Stimulated activated effector memory CD8-positive, alpha-beta T cell treated with anti-CD3 and anti-CD28 coated beads, Interleukin-12 subunit alpha, Interleukin-12 subunit beta, amount 100 ng/mL, for 72 hours (primary cell): ENCODE measurements around the gene TOM1L2.
A peak's percentile ranks its signal among the peaks of the same experiment; 100 is the strongest.

Source experiments
- ATAC-seq: fragments of 150-1000 bp; cut with Tn5 transposase; 2 replicates; pipeline ENCODE4 v1.10.0; 2021
- DNase-seq, 2 donors: peaks; one replicate each; pipeline ENCODE4 v3.0.0; 2021 to 2022; ENCODE audit warnings: low spot score in 2 of 2
- H3K27ac Mint-ChIP-seq: one replicate; pipeline ENCODE4 v1.8.0; 2022; ENCODE audit warnings: mild to moderate bottlenecking, mixed read lengths
- H3K36me3 Mint-ChIP-seq: one replicate; pipeline ENCODE4 v1.8.0; 2022; ENCODE audit warnings: mild to moderate bottlenecking, mixed read lengths
- H3K4me1 Mint-ChIP-seq: one replicate; pipeline ENCODE4 v1.8.0; 2022; ENCODE audit warnings: mixed read lengths
- H3K4me3 Mint-ChIP-seq: one replicate; pipeline ENCODE4 v1.8.0; 2022; ENCODE audit warnings: mild to moderate bottlenecking, mixed read lengths
- H3K9me3 Mint-ChIP-seq: one replicate; pipeline ENCODE4 v1.8.0; 2022; ENCODE audit warnings: mixed read lengths

Gene TOM1L2

DNA sequence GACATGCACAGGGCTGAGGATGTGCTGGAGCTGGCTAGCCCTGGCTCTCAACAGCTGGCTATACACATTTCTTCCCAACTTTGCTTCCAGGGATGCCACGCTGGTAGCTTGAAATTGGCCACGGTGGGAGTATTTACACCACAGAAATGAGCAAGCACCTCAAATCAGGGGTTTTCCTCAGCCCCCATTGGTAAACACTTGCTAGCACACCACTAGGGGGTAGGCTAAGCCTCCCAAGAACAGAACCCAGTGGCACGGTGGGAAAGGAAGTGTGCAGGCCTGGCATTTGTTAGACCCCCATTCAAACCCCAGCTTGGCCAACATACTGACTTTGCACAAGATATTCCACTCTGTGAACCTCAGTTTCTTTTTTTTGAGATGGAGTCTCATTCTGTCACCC lies 13.4 kb upstream of the TOM1L2 start:
- H3K4me1 Mint-ChIP-seq = no peaks in the 10 kb centered on the region
- no peak overlapping the region for H3K27ac Mint-ChIP-seq
- H3K36me3 Mint-ChIP-seq = no peaks in the 10 kb centered on the region
- no peaks in the 10 kb centered on the region for H3K9me3 Mint-ChIP-seq
- ATAC-seq (peak; percentile 66), DNase-seq (no peak)
- H3K4me3 Mint-ChIP-seq = no peak overlapping the region

DNA sequence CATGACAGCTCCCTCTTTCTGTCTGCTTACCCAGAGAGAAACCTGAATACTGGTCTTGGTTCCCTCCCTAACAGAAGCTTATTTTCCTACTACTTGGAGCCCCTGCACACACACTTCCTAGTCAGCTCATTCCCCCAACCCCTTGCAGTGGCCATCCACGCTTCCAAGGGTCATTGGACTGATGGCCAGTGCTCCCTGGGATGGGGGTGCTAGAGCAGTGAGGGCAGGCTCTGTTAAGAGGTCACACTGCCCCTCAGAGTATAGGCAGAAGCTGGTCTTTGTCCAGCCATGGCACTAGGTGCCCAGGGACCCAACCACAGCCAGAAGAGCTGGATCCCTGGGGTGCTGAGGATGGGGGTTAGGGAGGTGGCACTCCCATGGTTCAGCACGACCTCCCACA lies 13.0 kb upstream of the TOM1L2 start:
- Mint-ChIP-seq H3K36me3 (no peaks in the 10 kb centered on the region), H3K4me3 (no peak overlapping the region), H3K4me1 (no peaks in the 10 kb centered on the region), H3K9me3 (no peaks in the 10 kb centered on the region), H3K27ac (no peak overlapping the region)
- no peak for DNase-seq
- no peak for ATAC-seq

DNA sequence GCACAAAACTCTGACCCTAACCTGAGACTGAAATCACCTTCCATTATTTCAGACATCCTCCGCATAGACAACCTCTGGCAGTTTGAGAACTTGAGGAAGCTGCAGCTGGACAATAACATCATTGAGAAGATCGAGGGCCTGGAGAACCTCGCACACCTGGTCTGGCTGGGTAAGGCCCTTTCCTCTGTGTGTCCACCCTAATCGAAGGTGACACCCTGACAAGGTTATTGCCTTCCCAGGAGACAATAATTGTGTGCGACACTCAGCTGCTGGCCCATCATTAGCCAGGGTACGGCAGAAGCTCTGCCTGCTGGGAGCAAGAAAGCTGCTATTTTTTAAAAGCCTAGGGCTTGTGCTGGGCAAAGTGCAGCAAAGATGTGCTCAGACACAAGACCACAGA lies 11.6 kb upstream of the TOM1L2 start:
- no peaks in the 10 kb centered on the region for H3K36me3 Mint-ChIP-seq
- H3K9me3 Mint-ChIP-seq = no peaks in the 10 kb centered on the region
- no peak for ATAC-seq
- H3K4me3 Mint-ChIP-seq = no peak overlapping the region
- no peak overlapping the region for H3K27ac Mint-ChIP-seq
- no peak for DNase-seq
- H3K4me1 Mint-ChIP-seq = no peaks in the 10 kb centered on the region

DNA sequence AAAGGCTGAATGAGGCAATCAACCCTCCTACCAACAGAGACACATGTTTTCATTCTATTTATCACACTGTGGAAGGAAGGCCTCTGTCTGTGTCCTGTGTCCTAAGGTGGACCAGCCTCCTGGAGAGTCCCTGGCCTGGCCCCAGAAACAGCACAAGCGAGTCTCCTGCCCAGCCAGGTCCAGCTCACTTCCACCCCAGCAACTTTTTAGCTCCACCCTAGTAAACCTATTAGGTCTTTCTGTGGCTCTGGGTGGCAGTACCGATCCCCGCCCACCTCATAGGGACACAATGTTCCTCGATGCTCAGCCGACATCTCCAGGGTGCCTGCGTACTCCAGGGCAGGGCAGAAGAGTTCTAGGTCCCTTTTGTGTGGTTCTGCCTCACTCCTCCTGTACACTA lies 11.2 kb upstream of the TOM1L2 start:
- Mint-ChIP-seq H3K9me3 (no peaks in the 10 kb centered on the region), H3K27ac (no peak overlapping the region), H3K4me1 (no peaks in the 10 kb centered on the region), H3K4me3 (no peak overlapping the region), H3K36me3 (no peaks in the 10 kb centered on the region)
- no peak for DNase-seq
- ATAC-seq = no peak

DNA sequence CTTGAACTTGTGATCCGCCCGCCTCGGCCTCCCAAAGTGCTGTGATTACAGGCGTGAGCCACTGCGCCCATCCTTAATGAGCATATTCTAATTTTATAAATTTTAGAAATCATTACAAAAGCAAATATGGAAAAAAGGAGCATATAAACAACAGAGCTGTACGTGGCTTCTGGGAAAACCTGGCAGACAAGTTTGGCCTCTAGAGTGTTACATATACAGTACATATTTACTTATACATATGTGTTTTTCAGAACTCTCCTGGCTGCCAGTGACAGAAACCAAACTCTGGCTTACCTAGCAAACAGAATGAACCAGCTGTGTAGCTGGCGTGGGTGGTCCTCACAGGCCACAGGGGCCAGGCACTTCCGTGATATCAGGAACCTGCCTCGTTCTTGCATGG lies 10.6 kb upstream of the TOM1L2 start:
- Mint-ChIP-seq H3K36me3 (no peaks in the 10 kb centered on the region), H3K27ac (no peak overlapping the region)
- no peak for ATAC-seq

DNA sequence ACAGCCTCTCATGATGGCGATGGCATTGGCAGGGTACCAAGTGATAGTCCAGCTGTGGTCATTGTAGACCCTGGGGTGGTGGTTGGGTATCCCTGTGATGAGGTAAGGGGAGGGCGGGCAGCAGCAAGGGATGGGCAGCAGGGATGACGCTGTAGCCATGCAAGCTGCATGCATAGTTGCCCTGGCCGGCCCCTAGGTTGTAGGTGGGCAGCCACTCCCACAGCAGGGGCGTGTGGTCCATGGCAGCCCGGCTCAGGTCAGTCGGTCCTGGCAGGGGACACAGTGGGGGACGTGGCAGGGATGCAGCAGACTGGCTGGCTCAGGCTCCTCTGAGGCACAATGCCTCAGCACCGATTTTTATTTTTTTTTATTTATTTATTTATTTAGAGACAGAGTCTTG lies 9.1 kb upstream of the TOM1L2 start:
- H3K4me1 Mint-ChIP-seq = no peaks in the 10 kb centered on the region
- DNase-seq (no peak), ATAC-seq (no peak)
- no peaks in the 10 kb centered on the region for H3K36me3 Mint-ChIP-seq
- no peak overlapping the region for H3K27ac Mint-ChIP-seq
- H3K4me3 Mint-ChIP-seq = no peak overlapping the region
- no peaks in the 10 kb centered on the region for H3K9me3 Mint-ChIP-seq

More for the DNA sequence above, 10.6 kb upstream of the TOM1L2 start:
- Mint-ChIP-seq H3K9me3 (no peaks in the 10 kb centered on the region), H3K4me1 (no peaks in the 10 kb centered on the region), H3K4me3 (no peak overlapping the region)
- DNase-seq = no peak

DNA sequence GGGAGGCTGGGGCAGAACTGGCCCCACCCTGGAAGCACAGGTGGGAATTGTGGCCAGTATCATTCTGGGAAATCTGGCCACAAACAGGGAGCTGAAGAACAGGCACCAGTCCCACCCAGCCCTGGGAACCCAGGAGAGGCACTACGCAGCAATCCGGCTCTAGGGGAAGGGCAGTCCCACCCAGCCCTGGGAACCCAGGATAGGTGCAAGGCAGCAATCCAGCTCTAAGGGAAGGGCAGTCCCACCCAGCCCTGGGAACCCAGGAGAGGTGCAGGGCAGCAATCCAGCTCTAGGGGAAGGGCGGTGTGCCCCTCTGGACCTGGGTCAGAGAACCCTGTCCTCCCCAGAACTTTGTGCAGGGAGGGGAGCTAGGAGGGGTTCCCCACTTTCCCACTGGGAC lies 7.6 kb upstream of the TOM1L2 start:
- peaks cover 8% of the 10 kb centered on the region for H3K4me1 Mint-ChIP-seq
- no peaks in the 10 kb centered on the region for H3K9me3 Mint-ChIP-seq
- no peaks in the 10 kb centered on the region for H3K36me3 Mint-ChIP-seq
- ATAC-seq (no peak), DNase-seq (no peak)
- H3K4me3 Mint-ChIP-seq = no peak overlapping the region
- H3K27ac Mint-ChIP-seq = no peak overlapping the region

DNA sequence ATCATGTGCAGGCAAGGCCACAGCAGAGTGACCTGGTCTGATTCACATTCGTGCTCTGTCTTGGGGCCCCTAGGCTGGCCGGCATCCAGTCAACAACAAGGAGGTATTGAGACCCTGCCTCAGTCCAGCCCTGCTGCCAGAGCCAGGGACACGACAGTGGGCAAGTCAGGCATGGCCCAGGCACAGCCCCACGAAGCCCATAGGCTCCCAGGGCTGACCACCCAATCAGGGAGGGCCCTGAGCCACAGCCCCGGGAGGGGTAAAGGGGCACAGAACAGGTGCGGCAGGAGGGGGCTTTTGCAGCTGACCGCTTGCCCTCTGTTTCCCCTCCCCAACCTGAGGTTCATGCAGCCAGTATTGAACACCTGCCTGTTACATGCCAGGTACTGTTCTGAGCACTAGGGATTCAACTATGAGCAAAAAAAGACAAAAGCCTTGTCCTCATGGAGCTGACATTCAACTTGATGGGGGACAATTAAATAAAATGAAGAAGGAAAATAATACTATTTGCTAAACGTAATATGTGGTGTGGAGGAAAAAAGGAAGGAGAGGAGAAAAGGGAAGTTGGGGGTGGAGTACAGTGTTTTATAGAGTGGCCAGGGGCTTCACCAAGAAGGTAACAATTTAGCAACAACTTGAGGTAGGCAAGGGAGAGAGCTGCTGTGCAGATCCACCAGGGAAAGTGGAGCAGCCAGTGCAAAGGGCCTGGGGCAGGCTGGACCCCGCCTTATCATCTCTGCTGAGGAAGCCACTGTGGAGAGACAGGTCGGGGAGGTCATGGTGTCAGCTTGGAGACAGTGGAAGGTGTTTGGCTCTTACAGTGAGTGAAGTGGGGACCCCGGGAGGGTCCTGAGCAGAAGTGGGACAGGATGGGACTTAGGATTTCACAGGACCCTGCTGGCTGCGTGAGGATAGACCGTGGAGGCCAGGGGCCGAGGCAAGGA lies 6.6 kb upstream of the TOM1L2 start:
- DNase-seq (no peak), ATAC-seq (no peak)
- no peak overlapping the region for H3K4me3 Mint-ChIP-seq
- peaks cover 8% of the 10 kb centered on the region for H3K4me1 Mint-ChIP-seq
- H3K27ac Mint-ChIP-seq = no peak overlapping the region
- no peaks in the 10 kb centered on the region for H3K36me3 Mint-ChIP-seq
- no peaks in the 10 kb centered on the region for H3K9me3 Mint-ChIP-seq

DNA sequence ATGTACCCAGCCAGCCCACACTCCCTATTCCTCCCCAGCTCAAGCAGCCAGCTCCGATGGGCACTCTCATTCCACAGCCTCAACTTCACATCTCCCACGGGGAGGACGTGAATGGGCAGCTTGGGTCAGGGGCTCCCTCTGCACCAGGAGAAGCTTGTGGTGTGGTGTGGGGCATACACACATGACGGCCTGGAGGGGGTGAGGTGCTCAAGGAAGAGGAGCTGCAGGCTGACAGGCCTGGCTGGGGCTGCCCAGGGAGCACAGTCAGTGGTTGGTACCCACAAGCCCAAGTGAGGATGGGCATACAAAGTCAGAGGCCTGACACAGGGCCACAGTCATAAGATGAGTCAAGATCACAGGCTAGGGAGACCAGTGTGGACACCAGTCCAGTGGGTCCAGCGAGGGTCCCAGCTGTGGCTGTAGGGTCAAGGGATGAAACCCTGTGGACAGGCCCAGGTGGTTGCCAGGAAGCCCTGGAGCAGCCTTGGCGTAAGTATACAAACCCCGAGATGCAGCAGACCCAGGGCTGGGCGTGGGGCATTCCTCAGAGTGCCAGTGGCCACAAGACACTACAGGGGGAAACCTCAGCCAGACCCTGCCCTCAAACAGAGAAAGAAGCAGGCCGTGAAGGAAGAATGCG lies 4.9 kb upstream of the TOM1L2 start:
- H3K27ac Mint-ChIP-seq = peak overlapping the region; percentile 6
- H3K4me1 Mint-ChIP-seq = peaks cover 8% of the 10 kb centered on the region
- ATAC-seq = no peak

DNA sequence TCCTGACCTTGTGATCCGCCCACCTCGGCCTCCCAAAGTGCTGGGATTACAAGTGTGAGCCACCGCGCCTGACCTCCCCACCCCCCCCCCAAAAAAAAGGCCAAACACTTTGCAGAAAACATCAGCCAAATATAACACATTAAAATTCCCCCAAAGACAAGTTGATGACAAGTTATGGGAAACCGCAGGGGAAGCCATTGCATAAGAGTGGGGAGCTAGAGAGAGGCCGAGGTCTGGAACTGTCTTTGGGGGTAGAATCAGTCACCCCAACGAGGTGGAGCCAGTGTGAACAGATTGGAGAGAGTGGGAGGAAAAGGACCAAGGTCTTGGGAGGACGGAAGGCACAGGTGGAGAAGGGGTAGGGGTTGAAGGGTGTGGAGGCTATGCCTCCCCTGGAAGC lies 3.2 kb upstream of the TOM1L2 start:
- Mint-ChIP-seq H3K27ac (no peak overlapping the region), H3K9me3 (no peaks in the 10 kb centered on the region), H3K4me1 (peaks cover 20% of the 10 kb centered on the region), H3K36me3 (peaks cover 8% of the 10 kb centered on the region), H3K4me3 (no peak overlapping the region)
- ATAC-seq (no peak), DNase-seq (no peak)

More for the DNA sequence above, 4.9 kb upstream of the TOM1L2 start:
- Mint-ChIP-seq H3K4me3 (no peak overlapping the region), H3K9me3 (no peaks in the 10 kb centered on the region), H3K36me3 (peaks cover 8% of the 10 kb centered on the region)
- no peak for DNase-seq

DNA sequence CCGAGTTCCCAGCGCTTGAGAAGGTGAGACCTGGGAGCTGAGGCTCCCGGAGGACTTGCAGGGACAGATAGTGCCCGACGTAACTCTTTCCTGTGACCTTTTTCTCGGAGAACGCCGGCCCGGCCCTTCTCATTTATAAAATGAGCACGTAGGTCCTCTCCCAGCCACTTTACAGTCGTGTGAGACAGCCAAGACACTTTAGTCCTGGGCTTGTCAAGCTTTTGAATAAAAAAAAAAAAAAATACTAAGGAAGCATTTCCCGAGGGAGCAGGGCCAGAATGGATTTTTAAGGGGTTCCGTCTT lies 703 bp upstream of the TOM1L2 start:
- no peak for ATAC-seq
- H3K4me1 Mint-ChIP-seq = peaks cover 40% of the 10 kb centered on the region
- peak overlapping the region; percentile 88 for H3K4me3 Mint-ChIP-seq
- peaks cover 8% of the 10 kb centered on the region for H3K36me3 Mint-ChIP-seq
- H3K9me3 Mint-ChIP-seq = no peaks in the 10 kb centered on the region
- DNase-seq = no peak
- H3K27ac Mint-ChIP-seq = peak overlapping the region; percentile 95

DNA sequence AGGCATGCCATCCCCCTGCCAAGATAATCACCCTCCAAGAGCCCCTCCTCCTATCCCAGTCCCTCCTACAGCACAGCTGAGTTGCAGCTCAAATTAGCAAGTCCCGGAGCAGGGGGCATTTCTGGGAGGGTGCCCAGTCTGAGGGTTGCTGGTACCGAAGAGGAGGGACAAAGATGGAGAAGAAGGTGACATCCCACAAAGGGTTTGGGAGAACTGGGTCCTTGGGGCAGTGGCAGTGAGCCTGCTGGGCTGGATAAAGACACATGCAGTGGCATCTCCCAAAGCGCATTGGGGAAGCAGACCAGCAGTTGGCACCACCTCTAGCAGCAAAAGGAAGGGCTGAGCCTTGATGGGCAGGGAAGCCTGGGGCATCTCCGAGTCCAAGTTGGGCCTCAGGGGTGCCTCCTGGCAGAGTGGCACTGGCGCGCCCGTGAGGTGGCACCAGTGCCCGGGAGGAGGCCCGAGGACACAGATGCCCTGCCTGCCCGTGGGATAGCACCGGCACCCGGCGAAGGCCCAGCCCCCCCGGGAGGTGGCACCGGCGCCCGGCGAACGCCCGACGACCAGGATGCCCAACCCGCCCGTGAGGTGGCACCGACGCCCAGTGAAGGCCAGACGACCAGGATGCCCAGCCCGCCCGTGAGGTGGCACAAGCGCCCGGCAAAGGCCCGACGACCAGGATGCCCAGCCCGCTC lies 622 bp downstream of the TOM1L2 start:
- peaks cover 50% of the 10 kb centered on the region for H3K4me1 Mint-ChIP-seq
- H3K9me3 Mint-ChIP-seq = no peaks in the 10 kb centered on the region
- peak overlapping the region; percentile 88 for H3K4me3 Mint-ChIP-seq
- ATAC-seq (no peak), DNase-seq (peak in 1 of 2 donors; percentile 66)
- peak overlapping the region; percentile 95 for H3K27ac Mint-ChIP-seq
- peaks cover 8% of the 10 kb centered on the region for H3K36me3 Mint-ChIP-seq

DNA sequence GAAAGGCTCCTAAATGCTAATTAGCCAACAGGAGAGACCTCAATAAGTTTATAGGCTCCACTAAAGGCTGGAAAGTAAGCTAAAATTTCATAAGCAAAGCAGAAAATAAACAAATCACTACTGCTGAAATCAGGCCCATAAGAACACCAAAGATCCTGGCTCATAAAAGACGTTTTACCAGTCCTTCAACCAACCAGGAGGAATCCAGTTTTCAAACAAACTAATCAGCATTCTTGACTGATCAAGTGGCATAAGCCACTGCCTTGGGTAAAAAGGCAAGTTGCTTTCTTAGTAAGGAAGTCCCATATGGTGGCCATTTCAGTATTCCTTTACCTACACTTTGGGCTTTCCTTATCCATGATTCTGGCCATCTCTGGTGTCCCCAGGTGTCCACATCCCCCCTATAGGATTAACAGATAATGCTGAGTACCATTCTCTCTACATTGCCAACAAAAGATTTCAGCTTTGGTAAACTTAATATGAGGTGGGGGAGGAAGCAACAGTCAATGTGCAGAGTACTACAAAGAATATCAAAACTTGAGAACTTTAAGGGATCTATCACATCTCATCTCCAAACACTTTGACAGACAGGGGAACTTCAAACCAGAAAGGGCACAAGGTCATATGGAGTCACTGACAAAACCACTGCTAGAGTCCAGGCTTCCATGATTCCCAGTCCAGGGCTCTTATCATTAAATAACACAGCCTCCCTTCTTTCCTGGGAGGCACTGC lies 1.3 kb downstream of the TOM1L2 start:
- H3K27ac Mint-ChIP-seq = peak overlapping the region; percentile 84
- H3K9me3 Mint-ChIP-seq = no peaks in the 10 kb centered on the region
- H3K4me1 Mint-ChIP-seq = peaks cover 56% of the 10 kb centered on the region
- H3K36me3 Mint-ChIP-seq = peaks cover 8% of the 10 kb centered on the region
- DNase-seq (no peak), ATAC-seq (no peak)
- peak overlapping the region; percentile 88 for H3K4me3 Mint-ChIP-seq

DNA sequence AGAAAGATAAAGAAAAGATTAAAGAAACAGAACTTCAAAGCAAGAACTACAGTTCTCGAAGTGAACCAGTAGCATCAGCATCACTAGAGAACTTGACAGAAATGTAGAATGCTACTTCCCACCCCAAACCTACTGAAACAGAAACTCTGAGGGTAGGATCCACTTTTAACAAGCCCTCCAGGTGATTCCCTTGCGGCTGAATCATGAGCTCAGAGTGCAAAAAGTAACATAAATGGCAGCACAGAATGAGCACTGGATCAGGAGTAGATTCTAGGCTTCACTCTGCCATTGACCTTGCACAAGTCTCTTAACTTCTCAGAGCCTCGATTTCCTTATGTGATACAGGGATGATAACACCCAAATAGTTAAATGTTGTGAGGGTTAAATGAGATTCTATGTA lies 5.8 kb downstream of the TOM1L2 start:
- H3K9me3 Mint-ChIP-seq = no peaks in the 10 kb centered on the region
- no peak for DNase-seq
- H3K4me1 Mint-ChIP-seq = peaks cover 63% of the 10 kb centered on the region
- H3K36me3 Mint-ChIP-seq = no peaks in the 10 kb centered on the region
- H3K27ac Mint-ChIP-seq = peak overlapping the region; percentile 9
- no peak overlapping the region for H3K4me3 Mint-ChIP-seq
- ATAC-seq = peak; percentile 90

DNA sequence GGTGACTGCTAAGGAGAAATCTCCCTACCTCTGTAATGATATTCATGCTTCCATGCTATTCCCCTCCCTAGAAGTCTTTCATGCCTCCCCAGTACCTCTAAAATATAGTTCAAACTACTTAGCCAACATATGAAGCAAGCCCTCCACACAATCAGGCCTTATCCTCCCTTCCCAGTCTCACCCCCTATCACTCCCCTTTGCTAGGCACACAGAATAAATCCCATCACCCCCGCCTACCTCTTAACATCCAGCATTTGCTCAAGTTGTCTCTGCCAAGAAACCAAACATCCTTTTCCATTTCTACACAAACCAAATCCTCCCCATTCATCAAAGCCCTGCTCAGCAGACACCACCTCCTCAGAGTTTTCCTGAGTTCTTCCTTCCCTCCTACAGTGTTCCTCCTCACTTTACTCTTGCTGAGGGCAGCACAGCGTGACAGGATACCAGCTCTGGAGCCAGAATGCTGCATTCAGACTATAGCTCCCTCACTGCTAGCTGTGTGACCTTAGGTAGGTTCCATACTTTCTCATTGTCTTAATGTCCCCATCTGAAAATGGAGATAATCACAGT lies 7.0 kb downstream of the TOM1L2 start:
- no peak overlapping the region for H3K4me3 Mint-ChIP-seq
- no peak for ATAC-seq
- H3K9me3 Mint-ChIP-seq = no peaks in the 10 kb centered on the region
- H3K27ac Mint-ChIP-seq = peak overlapping the region; percentile 27
- H3K36me3 Mint-ChIP-seq = peaks cover 6% of the 10 kb centered on the region
- peaks cover 61% of the 10 kb centered on the region for H3K4me1 Mint-ChIP-seq
- DNase-seq = no peak
